Peyer's patch (tissue), 4 donors: Measurements from ENCODE around the gene KCNQ1OT1. TPM values are rescaled to one million over a fixed set of nuclear protein-coding genes. Genes with fewer than 3 reads are reported as not detected.

Experiments used
- DNase-seq, 3 donors: peaks; one replicate each; pipeline ENCODE4 v3.0.0-alpha.2; 2017 to 2019
- H3K27ac ChIP-seq, 4 donors: fragments of 200-600 bp; sonication (generic); one replicate each; pipeline ENCODE4 v1.5.1; 2016 to 2019
- H3K27me3 ChIP-seq, 2 donors: fragments of 200-600 bp; sonication (generic); one replicate each; pipeline ENCODE4 v1.5.1; 2019
- H3K36me3 ChIP-seq, 3 donors: fragments of 200-600 bp; sonication (generic); one replicate each; pipeline ENCODE4 v1.5.1; 2016 to 2019
- H3K4me1 ChIP-seq, 4 donors: fragments of 200-600 bp; sonication (generic); one replicate each; pipeline ENCODE4 v1.5.1; 2016 to 2019
- H3K4me3 ChIP-seq, 4 donors: fragments of 200-600 bp; sonication (generic); 1 replicate in 3 of 4; 2 replicates in 1 of 4; pipeline ENCODE4 v1.5.1; 2016 to 2019; ENCODE audit warnings: mild to moderate bottlenecking in 1 of 4
- H3K9me3 ChIP-seq, 4 donors: fragments of 200-600 bp; sonication (generic); one replicate each; pipeline ENCODE4 v1.5.1; 2016 to 2019; ENCODE audit warnings: mild to moderate bottlenecking in 1 of 4
- CTCF ChIP-seq, 6 experiments: fragments of 450-650 bp in 4 of 6; fragments of 200-600 bp in 2 of 6; sonication (generic) in 1 of 6; IDR thresholded peaks; one replicate each; pipeline ENCODE4 v1.5.1; 2017 to 2019; ENCODE audit warnings: antibody characterized with exemption in 6 of 6, mild to moderate bottlenecking in 3 of 6, moderate library complexity in 1 of 6
- POLR2A ChIP-seq, 2 donors: fragments of 450-650 bp; IDR thresholded peaks; one replicate each; pipeline ENCODE4 v1.5.1; 2017; ENCODE audit warnings: antibody characterized with exemption in 2 of 2, mild to moderate bottlenecking in 2 of 2, moderate library complexity in 2 of 2
- total RNA-seq, 4 donors: library from RNA; depleted of rRNA; stranded (reverse); fragments of >200 nt; gene quantifications; one replicate each; pipeline ENCODE4 v1.1.0, GENCODE V29; 2016

KCNQ1OT1 gene
- total RNA-seq, 4 donors from 2014 or later = 3.2 to 6.2 (median 4.5) TPM

- Histone ChIP-seq H3K9me3 (no peaks in the 10 kb centered on the region), H3K27ac (peak overlapping the region in 1 of 4 donors; percentile 2), H3K27me3 (no peaks in the 10 kb centered on the region), H3K4me1 (peaks cover 0 to 24% (median 2%) of the 10 kb centered on the region in 4 donors), H3K4me3 (no peak overlapping the region), H3K36me3 (no peaks in the 10 kb centered on the region)
- TF ChIP-seq POLR2A (IDR thresholded peaks at IDR 0.05) (no peak), CTCF (IDR thresholded peaks at IDR 0.05) (no peak)
- peak in 2 of 3 donors; percentile 72 for DNase-seq
These were observed 38.1 kb upstream of the KCNQ1OT1 start for GRCh38 chr11:2737866-2738265.

- no peak overlapping the region for H3K4me3 ChIP-seq
- no peak for TF ChIP-seq POLR2A (IDR thresholded peaks at IDR 0.05)
- TF ChIP-seq CTCF (IDR thresholded peaks at IDR 0.05) = no peak
- peaks cover 0 to 24% (median 2%) of the 10 kb centered on the region in 4 donors for H3K4me1 ChIP-seq
- H3K9me3 ChIP-seq = no peaks in the 10 kb centered on the region
- no peaks in the 10 kb centered on the region for H3K36me3 ChIP-seq
- no peak for DNase-seq
- H3K27ac ChIP-seq = peak overlapping the region in 2 of 4 donors; percentile 2 to 27
- H3K27me3 ChIP-seq = no peaks in the 10 kb centered on the region
These were observed 37.4 kb upstream of the KCNQ1OT1 start for GRCh38 chr11:2737226-2737590.

GRCh38 chr11:2736577-2737225 is 36.9 kb upstream of the KCNQ1OT1 start:
- H3K4me1 ChIP-seq = peaks cover 0 to 24% (median 2%) of the 10 kb centered on the region in 4 donors
- peak in 2 of 3 donors; percentile 61 to 69 for DNase-seq

GRCh38 chr11:2735053-2735589 is 35.3 kb upstream of the KCNQ1OT1 start:
- Histone ChIP-seq H3K27ac (no peak overlapping the region), H3K9me3 (no peaks in the 10 kb centered on the region), H3K4me3 (no peak overlapping the region), H3K36me3 (no peaks in the 10 kb centered on the region), H3K4me1 (peaks cover 0 to 28% (median 2%) of the 10 kb centered on the region in 4 donors), H3K27me3 (no peaks in the 10 kb centered on the region)
- no peak for DNase-seq
- TF ChIP-seq CTCF (IDR thresholded peaks at IDR 0.05) (no peak), POLR2A (IDR thresholded peaks at IDR 0.05) (no peak)

More at GRCh38 chr11:2736577-2737225, 36.9 kb upstream of the KCNQ1OT1 start:
- Histone ChIP-seq H3K36me3 (no peaks in the 10 kb centered on the region), H3K4me3 (no peak overlapping the region), H3K9me3 (no peaks in the 10 kb centered on the region), H3K27me3 (no peaks in the 10 kb centered on the region), H3K27ac (peak overlapping the region in 2 of 4 donors; percentile 8 to 27)
- TF ChIP-seq POLR2A (IDR thresholded peaks at IDR 0.05) = no peak
- no peak for TF ChIP-seq CTCF (IDR thresholded peaks at IDR 0.05)

GRCh38 chr11:2734181-2735052 is 34.6 kb upstream of the KCNQ1OT1 start:
- Histone ChIP-seq H3K9me3 (no peaks in the 10 kb centered on the region), H3K27ac (no peak overlapping the region), H3K4me3 (no peak overlapping the region), H3K4me1 (peaks cover 0 to 33% (median 2%) of the 10 kb centered on the region in 4 donors), H3K36me3 (no peaks in the 10 kb centered on the region), H3K27me3 (no peaks in the 10 kb centered on the region)
- no peak for DNase-seq
- TF ChIP-seq CTCF (IDR thresholded peaks at IDR 0.05) (no peak), POLR2A (IDR thresholded peaks at IDR 0.05) (no peak)
